Panc1 (cell line): Measurements from ENCODE around the gene PIP4K2A.

Experiments used
- CTCF ChIP-seq: fragments of 450-650 bp; IDR thresholded peaks from 2 replicates; pipeline ENCODE4 v1.5.1; 2017; ENCODE audit warnings: mild to moderate bottlenecking
- POLR2AphosphoS5 ChIP-seq: IDR thresholded peaks from 2 replicates; pipeline ENCODE4 v1.6.1; 2012; ENCODE audit warnings: mild to moderate bottlenecking, low read depth, low read length, moderate library complexity
- SIN3A ChIP-seq: IDR thresholded peaks from 2 replicates; pipeline ENCODE4 v1.6.1; 2012; ENCODE audit warnings: low read depth, mild to moderate bottlenecking, low read length, moderate library complexity, borderline replicate concordance; ENCODE audit not compliant: insufficient read depth
- TCF7L2 ChIP-seq: IDR thresholded peaks from 2 replicates; pipeline ENCODE4 v1.6.1; 2011; ENCODE audit warnings: mild to moderate bottlenecking, low read depth, low read length, inconsistent platforms
- TF ChIP-seq, protein P1 (sequence below), 2 experiments: IDR thresholded peaks; 2 replicates each; pipeline ENCODE4 v1.6.1; 2011 to 2012; ENCODE audit warnings: low read depth in 2 of 2, control low read depth in 1 of 2, low read length in 1 of 2, mild to moderate bottlenecking in 1 of 2, moderate library complexity in 1 of 2; ENCODE audit not compliant: insufficient read depth in 1 of 2

DNA sequence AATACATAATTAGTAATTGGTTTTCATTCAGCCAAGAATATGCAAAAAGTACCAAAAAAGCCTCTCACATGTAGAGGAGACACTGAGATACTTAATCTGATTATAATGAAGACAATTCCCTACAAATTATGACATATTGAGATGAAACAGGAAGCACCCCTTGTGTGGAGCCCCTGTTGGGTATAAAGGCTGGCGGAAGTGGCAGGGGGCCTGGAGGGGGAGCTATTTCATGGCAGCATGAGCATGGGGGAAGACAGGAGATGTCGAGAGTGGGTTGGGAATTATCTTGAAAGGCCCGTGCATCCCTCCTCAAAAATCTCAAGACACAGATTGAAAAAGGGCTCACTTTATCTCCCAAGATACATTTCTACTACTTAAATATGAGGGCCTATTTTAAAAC, 96.9 kb downstream of the PIP4K2A start:
- TF ChIP-seq SIN3A (no peak), CTCF (no peak), POLR2AphosphoS5 (no peak), TCF7L2 (no peak)
- TF ChIP-seq, protein P1, sequence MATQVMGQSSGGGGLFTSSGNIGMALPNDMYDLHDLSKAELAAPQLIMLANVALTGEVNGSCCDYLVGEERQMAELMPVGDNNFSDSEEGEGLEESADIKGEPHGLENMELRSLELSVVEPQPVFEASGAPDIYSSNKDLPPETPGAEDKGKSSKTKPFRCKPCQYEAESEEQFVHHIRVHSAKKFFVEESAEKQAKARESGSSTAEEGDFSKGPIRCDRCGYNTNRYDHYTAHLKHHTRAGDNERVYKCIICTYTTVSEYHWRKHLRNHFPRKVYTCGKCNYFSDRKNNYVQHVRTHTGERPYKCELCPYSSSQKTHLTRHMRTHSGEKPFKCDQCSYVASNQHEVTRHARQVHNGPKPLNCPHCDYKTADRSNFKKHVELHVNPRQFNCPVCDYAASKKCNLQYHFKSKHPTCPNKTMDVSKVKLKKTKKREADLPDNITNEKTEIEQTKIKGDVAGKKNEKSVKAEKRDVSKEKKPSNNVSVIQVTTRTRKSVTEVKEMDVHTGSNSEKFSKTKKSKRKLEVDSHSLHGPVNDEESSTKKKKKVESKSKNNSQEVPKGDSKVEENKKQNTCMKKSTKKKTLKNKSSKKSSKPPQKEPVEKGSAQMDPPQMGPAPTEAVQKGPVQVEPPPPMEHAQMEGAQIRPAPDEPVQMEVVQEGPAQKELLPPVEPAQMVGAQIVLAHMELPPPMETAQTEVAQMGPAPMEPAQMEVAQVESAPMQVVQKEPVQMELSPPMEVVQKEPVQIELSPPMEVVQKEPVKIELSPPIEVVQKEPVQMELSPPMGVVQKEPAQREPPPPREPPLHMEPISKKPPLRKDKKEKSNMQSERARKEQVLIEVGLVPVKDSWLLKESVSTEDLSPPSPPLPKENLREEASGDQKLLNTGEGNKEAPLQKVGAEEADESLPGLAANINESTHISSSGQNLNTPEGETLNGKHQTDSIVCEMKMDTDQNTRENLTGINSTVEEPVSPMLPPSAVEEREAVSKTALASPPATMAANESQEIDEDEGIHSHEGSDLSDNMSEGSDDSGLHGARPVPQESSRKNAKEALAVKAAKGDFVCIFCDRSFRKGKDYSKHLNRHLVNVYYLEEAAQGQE (IDR thresholded peaks at IDR 0.05; ENCODE audit: insufficient read depth in 1 of 2, low read depth in 2 of 2, low read length in 1 of 2), result no peak
